Thyroid gland (tissue), 4 donors: ENCODE results near the gene UBASH3B. TPM values are rescaled to one million over a fixed set of nuclear protein-coding genes. Genes with fewer than 3 reads are reported as not detected.

ENCODE experiments used
- DNase-seq, 2 donors: peaks; one replicate each; pipeline ENCODE4 v3.0.0-alpha.2; 2019
- H3K27ac ChIP-seq, 3 donors: fragments of 200-600 bp; sonication (generic); 1 replicate in 2 of 3; 2 replicates in 1 of 3; pipeline ENCODE4 v1.5.1; 2016 to 2019; ENCODE audit warnings: mild to moderate bottlenecking in 1 of 3, moderate library complexity in 1 of 3
- H3K27me3 ChIP-seq: fragments of 200-600 bp; sonication (generic); one replicate; pipeline ENCODE4 v1.5.1; 2019
- H3K36me3 ChIP-seq, 2 donors: fragments of 200-600 bp; sonication (generic); one replicate each; pipeline ENCODE4 v1.5.1; 2016 to 2019
- H3K4me1 ChIP-seq, 2 donors: fragments of 200-600 bp; sonication (generic); one replicate each; pipeline ENCODE4 v1.5.1; 2017 to 2019
- H3K4me3 ChIP-seq, 3 donors: fragments of 200-600 bp; sonication (generic); replicated peaks in 1 of 3; 1 replicate in 2 of 3; 2 replicates in 1 of 3; pipeline ENCODE4 v1.5.1; 2016; ENCODE audit warnings: mild to moderate bottlenecking in 1 of 3
- H3K9me3 ChIP-seq: fragments of 200-600 bp; sonication (generic); one replicate; pipeline ENCODE4 v1.5.1; 2017
- POLR2A ChIP-seq, 2 donors: fragments of 450-650 bp; IDR thresholded peaks; one replicate each; pipeline ENCODE4 v1.6.1; 2017; ENCODE audit warnings: antibody characterized with exemption in 2 of 2, mild to moderate bottlenecking in 2 of 2, moderate library complexity in 1 of 2
- WGBS, 2 donors: methylation state at CpG; one replicate each; pipeline ENCODE4 v1.1.5; 2017; 5-methylcytosine and 5-hydroxymethylcytosine counted together
- intact Hi-C: fragments of 100-400 bp; cut with DNase I; formaldehyde crosslinking; loops from one replicate; pipeline ENCODE4 v1.15.1; 2023
- total RNA-seq, 4 donors: library from RNA; depleted of rRNA; stranded (reverse); fragments of >200 nt; gene quantifications; one replicate each; pipeline ENCODE4 v1.2.3, GENCODE V29; 2016
- TF ChIP-seq, protein P1 (sequence below), 6 experiments: fragments of 200-600 bp in 3 of 6; fragments of 450-650 bp in 3 of 6; sonication (generic) in 3 of 6; IDR thresholded peaks; one replicate each; pipeline ENCODE4 v1.5.1; 2016 to 2019; ENCODE audit warnings: antibody characterized with exemption in 6 of 6, mild to moderate bottlenecking in 2 of 6, inconsistent platforms in 1 of 6, moderate library complexity in 1 of 6

The UBASH3B gene
- total RNA-seq, 4 donors from 2014 or later, result 4.3 to 16.6 (median 9.1) TPM

DNA sequence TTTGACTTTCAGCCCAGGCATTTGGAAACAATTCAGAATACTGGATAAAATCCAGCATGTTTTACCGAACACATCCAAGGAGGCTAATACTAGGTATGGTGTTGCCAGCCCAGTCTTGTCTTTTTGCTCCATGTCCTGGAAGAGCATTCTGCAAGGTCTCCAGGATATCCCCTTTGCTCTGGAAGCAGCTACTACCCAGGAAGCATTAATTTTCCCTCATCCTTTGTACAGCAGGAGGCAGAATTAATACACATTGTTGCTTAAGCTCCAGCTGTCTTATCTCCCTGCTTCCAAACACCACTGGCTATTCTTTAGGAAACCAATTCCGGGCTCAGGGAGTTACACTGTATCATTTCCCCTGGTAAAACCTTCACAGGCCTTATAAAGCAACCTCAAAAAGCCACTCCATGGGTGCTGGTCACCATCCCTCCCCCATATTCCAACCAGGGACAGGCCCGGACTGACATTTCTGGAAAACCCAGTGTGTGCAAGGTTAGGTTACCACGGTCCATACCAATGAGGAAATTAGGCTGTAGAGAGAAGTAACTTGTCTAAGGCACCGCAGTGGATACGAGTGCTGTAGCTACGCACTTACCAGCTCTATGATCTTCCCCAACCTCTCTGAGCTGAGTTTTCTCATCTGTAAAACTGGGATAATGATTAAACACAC lies 1.5 kb upstream of the UBASH3B start:
- DNase-seq, result no peak
- Histone ChIP-seq H3K4me1 (peaks cover 11 to 14% of the 10 kb centered on the region in 2 donors), H3K27ac (no peak overlapping the region), H3K27me3 (no peaks in the 10 kb centered on the region), H3K4me3 (no peak overlapping the region), H3K9me3 (no peaks in the 10 kb centered on the region), H3K36me3 (no peaks in the 10 kb centered on the region)
- intact Hi-C loops, result no loop called here
- 79 to 81% methylated on average over 7 of the region's 7 CpGs for WGBS, 2 donors
- TF ChIP-seq, protein P1, sequence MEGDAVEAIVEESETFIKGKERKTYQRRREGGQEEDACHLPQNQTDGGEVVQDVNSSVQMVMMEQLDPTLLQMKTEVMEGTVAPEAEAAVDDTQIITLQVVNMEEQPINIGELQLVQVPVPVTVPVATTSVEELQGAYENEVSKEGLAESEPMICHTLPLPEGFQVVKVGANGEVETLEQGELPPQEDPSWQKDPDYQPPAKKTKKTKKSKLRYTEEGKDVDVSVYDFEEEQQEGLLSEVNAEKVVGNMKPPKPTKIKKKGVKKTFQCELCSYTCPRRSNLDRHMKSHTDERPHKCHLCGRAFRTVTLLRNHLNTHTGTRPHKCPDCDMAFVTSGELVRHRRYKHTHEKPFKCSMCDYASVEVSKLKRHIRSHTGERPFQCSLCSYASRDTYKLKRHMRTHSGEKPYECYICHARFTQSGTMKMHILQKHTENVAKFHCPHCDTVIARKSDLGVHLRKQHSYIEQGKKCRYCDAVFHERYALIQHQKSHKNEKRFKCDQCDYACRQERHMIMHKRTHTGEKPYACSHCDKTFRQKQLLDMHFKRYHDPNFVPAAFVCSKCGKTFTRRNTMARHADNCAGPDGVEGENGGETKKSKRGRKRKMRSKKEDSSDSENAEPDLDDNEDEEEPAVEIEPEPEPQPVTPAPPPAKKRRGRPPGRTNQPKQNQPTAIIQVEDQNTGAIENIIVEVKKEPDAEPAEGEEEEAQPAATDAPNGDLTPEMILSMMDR (IDR thresholded peaks at IDR 0.05), result no peak

DNA sequence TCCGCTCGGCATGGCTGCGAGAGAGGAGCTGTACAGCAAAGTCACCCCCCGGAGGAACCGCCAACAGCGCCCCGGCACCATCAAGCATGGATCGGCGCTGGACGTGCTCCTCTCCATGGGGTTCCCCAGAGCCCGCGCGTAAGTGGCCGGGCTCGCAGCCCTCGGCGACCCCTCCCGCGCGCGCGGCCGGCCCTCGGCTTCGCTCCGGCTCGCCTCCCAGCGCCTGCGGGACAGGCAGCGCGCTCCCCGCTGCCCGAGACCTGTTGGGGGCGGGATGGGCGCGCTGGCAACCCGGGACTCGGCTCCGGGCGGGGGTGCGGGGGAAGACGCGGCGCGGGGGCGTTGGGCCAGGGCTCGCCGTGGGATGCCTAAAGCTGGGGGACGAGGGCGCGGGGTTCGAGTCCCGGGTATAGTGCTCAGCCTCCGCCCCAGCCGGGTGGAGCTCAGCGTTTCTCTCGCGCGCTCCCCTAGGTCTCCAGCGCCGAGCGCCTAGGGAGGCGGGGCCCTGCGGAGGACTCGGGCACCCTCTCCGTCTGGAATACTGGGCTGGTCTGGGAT lies 630 bp downstream of the UBASH3B start:
- intact Hi-C loops, result no loop called here
- peak overlapping the region; percentile 67 to 94 (median 87) for H3K27ac ChIP-seq
- WGBS, 2 donors, result 0% methylated on average over 7 of the region's 66 CpGs; no CpG with 5 or more reads in 1 of the 2 donors
- TF ChIP-seq, protein P1 (IDR thresholded peaks at IDR 0.05), result no peak
- no peak for TF ChIP-seq POLR2A (IDR thresholded peaks at IDR 0.05)
- peak overlapping the region; percentile 64 to 88 (median 66) for H3K4me3 ChIP-seq
- no peaks in the 10 kb centered on the region for H3K9me3 ChIP-seq
- DNase-seq, result peak; percentile 52 to 60
- H3K4me1 ChIP-seq, result peaks cover 14 to 30% of the 10 kb centered on the region in 2 donors
- no peaks in the 10 kb centered on the region for H3K27me3 ChIP-seq
- H3K36me3 ChIP-seq, result no peaks in the 10 kb centered on the region

DNA sequence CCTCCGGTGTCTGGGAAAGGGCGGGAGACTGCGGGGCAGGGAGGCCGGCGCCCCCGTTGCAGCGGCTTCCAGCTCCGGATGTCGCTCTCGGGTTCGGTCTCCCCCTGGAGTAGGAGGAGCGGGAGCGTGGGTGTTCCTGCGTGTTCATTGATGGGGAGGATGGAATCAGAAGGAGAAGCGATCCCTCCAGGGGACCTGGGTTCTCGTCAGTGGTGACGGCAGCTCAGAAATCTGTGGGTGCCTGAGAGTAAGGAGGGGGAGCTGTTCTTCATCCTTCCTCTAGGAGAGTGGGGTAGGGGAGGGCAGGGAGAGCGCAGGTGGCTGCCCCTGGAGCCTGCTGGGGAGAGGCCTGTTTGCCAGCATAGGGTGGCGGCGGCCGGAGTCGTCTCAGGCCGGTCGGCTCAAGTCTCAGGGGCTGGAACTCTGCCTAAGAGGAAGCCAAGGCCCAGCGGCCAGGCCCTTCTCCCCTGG lies 1.1 kb downstream of the UBASH3B start:
- WGBS, 2 donors, result 5 to 6% methylated on average over 11 to 20 of the region's 25 CpGs
- H3K4me1 ChIP-seq, result peaks cover 14 to 35% of the 10 kb centered on the region in 2 donors
- no peaks in the 10 kb centered on the region for H3K36me3 ChIP-seq
- TF ChIP-seq, protein P1 (IDR thresholded peaks at IDR 0.05), result no peak
- TF ChIP-seq POLR2A (IDR thresholded peaks at IDR 0.05), result no peak
- intact Hi-C loops, result no loop called here
- H3K27me3 ChIP-seq, result no peaks in the 10 kb centered on the region
- H3K4me3 ChIP-seq, result peak overlapping the region; percentile 64 to 88 (median 66)
- H3K9me3 ChIP-seq, result no peaks in the 10 kb centered on the region
- peak; percentile 71 for DNase-seq
- H3K27ac ChIP-seq, result peak overlapping the region; percentile 67 to 94 (median 87)

DNA sequence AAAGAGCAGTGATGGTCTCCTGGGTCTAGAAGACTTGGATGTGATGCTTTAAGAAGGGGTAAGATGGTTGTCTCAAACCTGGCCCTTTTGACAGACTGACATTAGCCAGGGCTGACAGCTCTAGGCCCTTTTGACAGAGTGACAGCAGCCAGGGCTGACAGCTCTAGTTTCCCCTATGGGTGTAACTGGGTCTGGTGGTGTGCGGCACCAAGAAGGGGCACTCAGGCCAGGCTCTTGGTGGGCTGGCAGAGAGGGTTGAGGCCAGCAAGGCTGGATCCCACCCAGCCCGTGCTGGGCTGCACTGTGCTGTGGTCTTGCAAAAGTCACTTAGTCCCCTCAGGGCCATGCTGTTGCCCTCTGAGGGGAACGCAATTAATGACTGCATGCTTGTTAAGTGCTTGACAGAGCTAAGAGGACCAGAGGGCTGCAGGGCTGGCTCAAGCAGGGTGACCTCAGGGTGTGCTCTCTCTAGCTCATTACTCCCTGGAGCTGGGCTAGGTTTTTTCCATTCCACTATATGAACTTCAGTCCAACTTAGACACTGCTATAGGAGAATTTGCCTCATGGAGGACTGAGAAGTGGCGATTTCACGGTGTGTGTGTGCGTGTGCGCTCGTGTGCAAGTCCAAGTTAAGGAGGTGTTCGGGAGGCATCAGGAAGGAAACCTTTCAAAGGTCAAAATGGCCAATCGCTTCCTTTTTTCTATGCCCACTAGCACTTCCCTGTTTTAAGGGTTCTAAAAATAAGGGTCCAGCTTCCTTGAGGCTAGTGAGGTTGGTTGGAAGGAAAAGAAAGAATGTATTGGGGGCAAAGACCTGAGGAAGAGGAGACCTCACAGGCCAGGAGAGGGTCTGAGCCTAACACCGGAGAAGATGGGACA lies 4.4 kb downstream of the UBASH3B start:
- peak overlapping the region in 1 of 3 donors; percentile 17 for H3K27ac ChIP-seq
- H3K36me3 ChIP-seq, result no peaks in the 10 kb centered on the region
- peaks cover 14 to 35% of the 10 kb centered on the region in 2 donors for H3K4me1 ChIP-seq
- intact Hi-C loops, result no loop called here
- H3K27me3 ChIP-seq, result no peaks in the 10 kb centered on the region
- TF ChIP-seq POLR2A (IDR thresholded peaks at IDR 0.05), result no peak
- TF ChIP-seq, protein P1 (IDR thresholded peaks at IDR 0.05), result no peak
- WGBS, 2 donors, result 86 to 95% methylated on average over 9 to 11 of the region's 11 CpGs
- H3K4me3 ChIP-seq, result no peak overlapping the region
- H3K9me3 ChIP-seq, result no peaks in the 10 kb centered on the region
- peak; percentile 29 to 45 for DNase-seq
